ENCODE measurements around the gene PRKCE. TPM values are rescaled to one million over a fixed set of nuclear protein-coding genes. Genes with fewer than 3 reads are reported as not detected.

PRKCE gene
- polyA plus RNA-seq, 3 donors, result 1.3 to 7.7 (median 2.3) TPM

DNA sequence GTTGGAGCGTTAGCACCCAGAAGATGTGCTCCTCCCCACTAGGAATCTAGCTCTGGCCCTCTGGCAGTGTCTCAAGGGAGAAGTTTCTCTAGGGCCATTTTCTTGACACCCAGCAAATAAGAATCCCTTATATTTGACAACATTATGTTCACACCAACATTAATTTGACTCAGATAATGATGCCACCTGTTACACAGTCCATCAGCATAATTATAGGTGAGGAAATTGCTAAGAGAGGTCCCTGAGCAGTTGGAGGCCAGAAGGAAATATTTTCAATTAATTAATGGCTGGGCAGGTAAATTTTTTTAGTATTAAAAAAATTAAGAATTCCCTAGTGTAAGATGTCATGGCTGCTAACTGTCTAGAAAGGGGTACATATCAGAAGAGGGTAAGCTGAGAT, 36.5 kb downstream of the PRKCE start:
- Histone ChIP-seq H3K27ac (ENCODE audit: low read depth in 1 of 2, low read length in 2 of 2) (no peak overlapping the region), H3K9me3 (replicated peaks in 1 of 2; ENCODE audit: control insufficient read depth in 1 of 2, insufficient read depth in 1 of 2, low read length in 2 of 2) (no peaks in the 10 kb centered on the region), H2AFZ (ENCODE audit: insufficient read depth, low read depth, low read length, poor library complexity, severe bottlenecking) (no peak overlapping the region), H3K4me3 (replicated peaks in 1 of 3; ENCODE audit: low read depth in 2 of 3, low read length in 3 of 3) (no peak overlapping the region), H3K9ac (ENCODE audit: insufficient read depth, low read length, poor library complexity, severe bottlenecking) (no peak overlapping the region), H4K20me1 (ENCODE audit: insufficient read depth, low read length) (peaks cover 47% of the 10 kb centered on the region), H3K79me2 (ENCODE audit: insufficient read depth, low read length) (peaks cover 7% of the 10 kb centered on the region), H3K4me1 (ENCODE audit: control insufficient read depth in 1 of 2, insufficient read depth in 2 of 2, low read length in 2 of 2) (peaks cover 13 to 18% of the 10 kb centered on the region in 2 donors), H3K36me3 (replicated peaks in 1 of 2; ENCODE audit: control insufficient read depth in 1 of 2, insufficient read depth in 2 of 2, low read length in 2 of 2) (no peaks in the 10 kb centered on the region), H3K4me2 (replicated peaks; ENCODE audit: extremely low read depth, low read length, poor library complexity, severe bottlenecking) (no peak overlapping the region), H3K27me3 (ENCODE audit: control insufficient read depth in 2 of 2, insufficient read depth in 2 of 2, low read length in 2 of 2) (no peaks in the 10 kb centered on the region)
- TF ChIP-seq, protein P1, sequence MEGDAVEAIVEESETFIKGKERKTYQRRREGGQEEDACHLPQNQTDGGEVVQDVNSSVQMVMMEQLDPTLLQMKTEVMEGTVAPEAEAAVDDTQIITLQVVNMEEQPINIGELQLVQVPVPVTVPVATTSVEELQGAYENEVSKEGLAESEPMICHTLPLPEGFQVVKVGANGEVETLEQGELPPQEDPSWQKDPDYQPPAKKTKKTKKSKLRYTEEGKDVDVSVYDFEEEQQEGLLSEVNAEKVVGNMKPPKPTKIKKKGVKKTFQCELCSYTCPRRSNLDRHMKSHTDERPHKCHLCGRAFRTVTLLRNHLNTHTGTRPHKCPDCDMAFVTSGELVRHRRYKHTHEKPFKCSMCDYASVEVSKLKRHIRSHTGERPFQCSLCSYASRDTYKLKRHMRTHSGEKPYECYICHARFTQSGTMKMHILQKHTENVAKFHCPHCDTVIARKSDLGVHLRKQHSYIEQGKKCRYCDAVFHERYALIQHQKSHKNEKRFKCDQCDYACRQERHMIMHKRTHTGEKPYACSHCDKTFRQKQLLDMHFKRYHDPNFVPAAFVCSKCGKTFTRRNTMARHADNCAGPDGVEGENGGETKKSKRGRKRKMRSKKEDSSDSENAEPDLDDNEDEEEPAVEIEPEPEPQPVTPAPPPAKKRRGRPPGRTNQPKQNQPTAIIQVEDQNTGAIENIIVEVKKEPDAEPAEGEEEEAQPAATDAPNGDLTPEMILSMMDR (IDR thresholded peaks at IDR 0.05), result no peak
- peaks cover 30% of the 10 kb centered on the region for H3K4me1 Mint-ChIP-seq
- intact Hi-C loops (cut with micrococcal nuclease), result no loop called here
- H3K4me3 Mint-ChIP-seq, result no peak overlapping the region
- no peak overlapping the region for H3K27ac Mint-ChIP-seq
- no peaks in the 10 kb centered on the region for H3K9me3 Mint-ChIP-seq
- H3K27me3 Mint-ChIP-seq (ENCODE audit: low read depth in 3 of 3), result peaks cover 0 to 2% (median 0%) of the 10 kb centered on the region in 3 donors
- H3K36me3 Mint-ChIP-seq, result peaks cover under 1 to 4% of the 10 kb centered on the region in 2 donors
- no peak for DNase-seq
- WGBS (ENCODE audit: insufficient coverage), result no CpG with 5 or more reads among the region's 1 CpG

DNA sequence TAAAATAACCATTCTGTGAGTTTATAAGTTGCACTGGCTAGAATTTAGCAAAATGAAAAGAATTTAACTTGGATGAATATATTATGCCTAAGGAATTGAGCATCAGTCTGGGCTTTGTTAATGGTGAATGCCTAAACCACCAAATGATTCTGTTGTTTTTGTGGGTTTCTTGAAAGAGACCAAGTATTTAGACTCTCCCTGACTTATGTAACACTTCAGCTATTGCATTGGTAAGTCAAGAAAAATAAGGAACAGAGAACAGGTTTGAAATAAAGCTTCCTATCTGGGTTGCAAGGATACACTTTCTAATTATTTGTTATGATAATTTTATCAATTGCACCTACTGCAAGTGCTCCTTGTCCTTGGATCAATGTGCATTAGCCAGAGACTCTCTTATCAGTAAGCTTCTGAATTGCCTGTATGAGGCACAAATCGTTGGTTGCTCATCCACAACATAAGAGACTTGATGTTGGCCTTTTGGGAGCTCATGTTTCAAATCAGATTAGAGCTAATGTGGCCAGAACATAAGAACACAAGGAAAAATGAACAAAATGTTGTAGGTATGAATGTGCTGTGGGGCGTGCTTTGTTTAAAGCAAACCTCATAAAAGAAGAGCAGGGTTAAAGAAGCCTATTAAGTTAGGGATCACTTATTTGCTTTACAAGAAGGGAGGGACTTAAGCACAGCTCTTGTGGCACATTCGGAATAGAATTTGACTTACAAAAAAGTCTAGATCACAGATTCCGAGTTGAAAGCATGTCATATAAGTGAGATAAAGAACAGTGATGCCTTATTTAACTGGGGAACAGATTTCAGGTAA, 37.2 kb downstream of the PRKCE start:
- Histone ChIP-seq H3K9ac (ENCODE audit: insufficient read depth, low read length, poor library complexity, severe bottlenecking) (no peak overlapping the region), H3K4me1 (ENCODE audit: control insufficient read depth in 1 of 2, insufficient read depth in 2 of 2, low read length in 2 of 2) (peaks cover 13 to 18% of the 10 kb centered on the region in 2 donors), H3K4me3 (replicated peaks in 1 of 3; ENCODE audit: low read depth in 2 of 3, low read length in 3 of 3) (no peak overlapping the region), H3K4me2 (replicated peaks; ENCODE audit: extremely low read depth, low read length, poor library complexity, severe bottlenecking) (no peak overlapping the region), H2AFZ (ENCODE audit: insufficient read depth, low read depth, low read length, poor library complexity, severe bottlenecking) (no peak overlapping the region), H3K27ac (ENCODE audit: low read depth in 1 of 2, low read length in 2 of 2) (no peak overlapping the region), H4K20me1 (ENCODE audit: insufficient read depth, low read length) (peaks cover 39% of the 10 kb centered on the region), H3K36me3 (replicated peaks in 1 of 2; ENCODE audit: control insufficient read depth in 1 of 2, insufficient read depth in 2 of 2, low read length in 2 of 2) (no peaks in the 10 kb centered on the region), H3K9me3 (replicated peaks in 1 of 2; ENCODE audit: control insufficient read depth in 1 of 2, insufficient read depth in 1 of 2, low read length in 2 of 2) (no peaks in the 10 kb centered on the region), H3K27me3 (ENCODE audit: control insufficient read depth in 2 of 2, insufficient read depth in 2 of 2, low read length in 2 of 2) (no peaks in the 10 kb centered on the region), H3K79me2 (ENCODE audit: insufficient read depth, low read length) (peaks cover 7% of the 10 kb centered on the region)
- Mint-ChIP-seq H3K4me3 (no peak overlapping the region), H3K36me3 (peaks cover 0 to 4% of the 10 kb centered on the region in 2 donors), H3K27me3 (ENCODE audit: low read depth in 3 of 3) (peaks cover 0 to 2% (median 0%) of the 10 kb centered on the region in 3 donors), H3K9me3 (no peaks in the 10 kb centered on the region), H3K27ac (no peak overlapping the region), H3K4me1 (peaks cover 30% of the 10 kb centered on the region)
- DNase-seq, result peak in 2 of 3 donors; percentile 3 to 6
- intact Hi-C loops (cut with micrococcal nuclease), result no loop called here
- WGBS (ENCODE audit: insufficient coverage), result 78% methylated on average over 4 of the region's 4 CpGs
- TF ChIP-seq, protein P1 (IDR thresholded peaks at IDR 0.05), result no peak
